GM18858 (cell line): ENCODE data around the gene PNMA3.
"Not testable (repeated sequence)": the region's sequence is repeated elsewhere in the genome, so short reads cannot be mapped to it uniquely, and the experiment has no call there.

Source experiments
- ATAC-seq: cut with Tn5 transposase; IDR thresholded peaks from one replicate; pipeline ENCODE4 v1.9.1; 2021; ENCODE audit not compliant: unreplicated experiment

The PNMA3 gene

DNA sequence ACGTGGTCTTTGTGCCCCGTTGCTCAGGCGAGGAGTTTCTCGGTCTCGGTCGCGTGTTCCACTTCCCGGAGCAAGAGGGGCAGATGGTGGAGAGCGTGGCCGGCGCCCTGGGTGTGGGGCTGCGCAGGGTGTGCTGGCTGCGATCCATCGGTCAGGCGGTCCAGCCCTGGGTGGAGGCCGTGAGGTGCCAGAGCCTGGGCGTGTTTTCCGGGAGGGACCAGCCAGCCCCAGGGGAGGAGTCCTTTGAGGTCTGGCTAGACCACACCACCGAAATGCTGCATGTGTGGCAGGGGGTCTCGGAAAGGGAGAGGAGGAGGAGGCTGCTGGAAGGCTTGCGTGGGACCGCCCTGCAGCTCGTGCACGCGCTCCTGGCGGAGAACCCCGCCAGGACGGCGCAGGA, 17.1 kb downstream of the PNMA3 start:
- ATAC-seq, result not testable (repeated sequence)

DNA sequence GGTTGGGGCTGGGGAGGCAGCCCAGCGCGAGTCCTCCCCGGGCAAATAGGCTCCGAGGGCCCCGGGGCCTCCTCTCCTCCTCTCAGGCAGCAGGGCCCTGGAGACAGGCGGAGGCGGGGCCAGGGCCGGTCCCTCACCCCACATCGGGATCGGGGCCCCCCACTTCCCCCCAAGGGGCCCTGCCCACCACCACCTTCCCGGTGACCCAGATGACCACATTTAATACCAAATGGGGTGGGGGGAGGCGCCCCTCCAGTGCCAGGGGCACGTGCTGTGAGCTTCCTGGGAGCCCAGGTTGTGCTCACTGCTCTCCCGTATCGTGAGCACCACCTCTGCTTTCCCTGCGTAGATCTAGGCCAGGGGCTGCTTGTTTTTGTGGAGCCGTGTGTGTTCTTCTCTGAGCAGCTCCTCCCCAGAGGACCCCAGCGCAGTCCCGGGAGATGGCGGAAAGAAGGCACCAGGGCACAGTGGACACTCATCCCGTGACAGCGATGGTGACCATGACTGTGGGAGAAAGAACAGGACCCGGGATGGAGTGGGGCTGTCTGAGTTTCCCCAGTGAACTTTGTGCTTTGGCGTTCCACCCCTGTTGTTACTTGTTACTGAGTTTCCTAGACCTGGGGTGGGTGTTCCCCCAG, 18.1 kb downstream of the PNMA3 start:
- no peak for ATAC-seq

DNA sequence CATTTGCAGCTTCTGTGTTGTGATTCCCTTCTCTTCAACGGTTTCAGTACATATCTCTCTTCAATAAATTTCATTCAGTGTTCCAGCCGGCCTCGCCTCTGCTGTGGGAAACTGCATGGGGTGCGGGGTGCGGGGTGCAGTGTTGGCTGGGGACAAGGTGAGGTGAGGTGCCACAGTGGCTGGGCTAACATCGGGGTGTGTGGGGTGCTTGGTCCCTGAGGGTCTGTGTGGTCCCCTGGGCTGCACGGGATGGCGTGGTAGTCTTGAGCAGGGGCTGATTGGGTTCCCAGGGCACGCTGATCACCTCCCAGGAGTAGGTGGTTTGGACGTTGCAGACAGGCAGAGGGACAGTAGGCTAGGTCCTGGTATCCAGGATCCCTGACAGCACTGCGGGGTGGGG, 18.7 kb downstream of the PNMA3 start:
- no peak for ATAC-seq

DNA sequence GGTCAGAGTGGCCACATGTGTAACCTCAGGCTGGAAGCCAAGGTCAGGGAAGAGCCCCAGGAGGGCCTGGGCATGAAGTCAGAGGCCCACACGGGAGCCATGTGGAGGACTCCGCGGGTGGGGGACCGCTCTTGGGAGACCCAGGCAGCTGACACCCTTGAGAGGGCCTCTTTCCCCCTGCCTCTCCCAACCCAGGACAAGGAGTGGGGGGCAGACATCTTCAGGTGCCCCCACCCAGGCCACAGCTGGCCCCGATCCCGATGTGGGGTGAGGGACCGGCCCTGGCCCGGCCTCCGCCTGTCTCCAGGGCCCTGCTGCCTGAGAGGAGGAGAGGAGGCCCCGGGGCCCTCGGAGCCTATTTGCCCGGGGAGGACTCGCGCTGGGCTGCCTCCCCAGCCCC, 19.1 kb downstream of the PNMA3 start:
- ATAC-seq, result no peak

DNA sequence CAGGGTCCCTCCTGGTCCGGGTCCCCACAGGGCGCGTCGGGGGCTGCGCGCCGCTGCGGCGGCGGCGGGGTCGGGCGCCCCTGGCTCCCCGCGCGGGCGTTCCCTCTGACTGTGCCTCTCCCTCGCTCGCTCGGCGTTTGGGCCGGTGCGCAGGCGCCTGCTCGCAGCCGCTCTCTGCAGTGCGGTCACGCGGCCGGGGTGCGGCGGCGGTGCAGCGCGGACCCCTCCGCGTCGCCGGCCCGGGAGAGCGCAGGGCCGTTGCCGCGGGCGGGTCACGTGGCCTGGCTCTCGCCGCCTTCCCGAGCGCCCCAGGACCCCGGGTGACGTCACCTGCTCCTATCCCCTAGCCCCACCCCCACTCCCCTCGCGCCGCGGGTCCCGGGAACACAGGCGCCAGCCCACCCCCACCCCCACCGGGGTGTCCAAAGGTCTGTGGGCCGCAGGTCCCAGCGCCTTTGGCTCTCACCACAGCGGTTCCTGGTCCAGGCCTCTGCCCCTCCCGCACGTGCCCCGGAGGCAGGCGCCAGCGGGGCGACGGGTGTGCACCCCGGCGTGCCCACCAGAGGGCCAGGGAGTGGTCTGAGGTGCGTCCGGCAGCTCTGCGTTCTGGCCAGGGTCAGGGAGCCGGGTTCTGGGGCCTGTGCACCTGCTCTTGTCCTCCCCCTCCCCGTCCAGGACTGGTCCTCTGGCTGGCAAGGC, 21.3 kb downstream of the PNMA3 start:
- ATAC-seq, result not testable (repeated sequence)

DNA sequence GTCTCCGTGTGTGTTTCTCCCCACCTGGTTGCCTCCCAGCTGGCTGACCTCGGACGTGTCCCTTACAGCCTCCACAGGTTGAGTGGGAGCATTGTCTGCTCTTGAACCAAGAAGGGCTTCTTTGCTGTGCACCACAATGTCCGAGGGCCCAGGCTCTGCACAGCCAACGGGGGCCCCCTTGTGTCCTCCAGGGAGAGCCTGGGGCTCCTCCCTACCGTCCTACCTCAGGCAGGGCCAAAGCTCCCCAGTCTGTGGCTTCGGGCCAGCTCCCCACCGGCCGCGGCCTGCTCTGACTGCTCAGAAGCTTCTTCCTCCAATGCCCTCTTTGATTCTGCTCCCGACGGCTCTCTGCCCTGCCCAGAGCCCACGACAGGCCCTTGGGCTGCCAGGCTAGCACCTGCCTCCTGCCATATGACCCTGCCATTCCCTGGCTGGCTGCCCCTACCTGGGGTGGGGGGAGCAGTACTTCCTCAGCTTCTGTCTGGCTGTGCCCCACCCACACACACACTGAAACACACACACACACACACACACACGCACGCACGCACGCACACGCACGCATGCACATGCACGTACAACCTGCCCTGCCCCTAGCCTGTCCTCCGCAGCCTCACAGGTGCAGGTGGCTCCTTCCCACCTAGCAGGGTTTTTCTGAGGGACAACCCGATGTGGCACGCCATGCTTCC, 27.1 kb downstream of the PNMA3 start:
- not testable (repeated sequence) for ATAC-seq

DNA sequence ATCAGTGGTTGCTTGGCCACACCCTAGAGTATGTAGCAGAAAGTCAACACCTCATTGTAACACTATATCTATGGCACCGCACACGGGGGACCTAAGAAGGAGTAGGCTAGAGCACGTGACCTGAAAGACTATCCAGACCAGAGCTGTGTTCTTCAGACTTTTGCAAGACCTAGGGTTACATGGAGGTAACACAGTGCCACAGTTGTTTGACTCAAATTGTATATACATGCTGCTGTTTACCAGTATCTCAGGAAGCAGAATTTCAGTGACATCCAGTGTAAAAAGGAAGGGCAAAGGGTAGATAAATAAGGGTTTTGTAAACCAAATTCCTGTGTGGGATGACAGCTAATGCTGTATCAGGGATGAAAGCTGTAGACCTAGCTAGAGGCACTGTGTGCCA, 46.1 kb downstream of the PNMA3 start:
- ATAC-seq, result no peak

DNA sequence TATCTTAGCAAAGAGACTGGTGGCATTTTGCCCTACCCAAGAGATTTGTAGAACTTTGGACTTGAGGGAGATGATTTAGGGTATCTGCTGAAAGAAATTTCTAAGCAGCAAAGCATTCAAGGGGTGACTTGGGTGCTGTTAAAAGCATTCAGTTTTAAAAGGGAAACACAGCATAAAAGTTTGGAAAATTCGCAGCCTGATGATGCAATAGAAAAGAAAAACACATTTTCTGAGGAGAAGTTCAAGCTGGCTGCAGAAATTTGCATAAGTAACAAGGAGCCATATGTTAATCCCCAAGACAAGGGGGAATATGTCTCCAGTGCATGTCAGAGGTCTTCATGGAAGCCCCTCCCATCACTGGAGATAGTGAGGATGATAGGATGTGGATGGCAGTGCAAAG, 48.7 kb downstream of the PNMA3 start:
- not testable (repeated sequence) for ATAC-seq

DNA sequence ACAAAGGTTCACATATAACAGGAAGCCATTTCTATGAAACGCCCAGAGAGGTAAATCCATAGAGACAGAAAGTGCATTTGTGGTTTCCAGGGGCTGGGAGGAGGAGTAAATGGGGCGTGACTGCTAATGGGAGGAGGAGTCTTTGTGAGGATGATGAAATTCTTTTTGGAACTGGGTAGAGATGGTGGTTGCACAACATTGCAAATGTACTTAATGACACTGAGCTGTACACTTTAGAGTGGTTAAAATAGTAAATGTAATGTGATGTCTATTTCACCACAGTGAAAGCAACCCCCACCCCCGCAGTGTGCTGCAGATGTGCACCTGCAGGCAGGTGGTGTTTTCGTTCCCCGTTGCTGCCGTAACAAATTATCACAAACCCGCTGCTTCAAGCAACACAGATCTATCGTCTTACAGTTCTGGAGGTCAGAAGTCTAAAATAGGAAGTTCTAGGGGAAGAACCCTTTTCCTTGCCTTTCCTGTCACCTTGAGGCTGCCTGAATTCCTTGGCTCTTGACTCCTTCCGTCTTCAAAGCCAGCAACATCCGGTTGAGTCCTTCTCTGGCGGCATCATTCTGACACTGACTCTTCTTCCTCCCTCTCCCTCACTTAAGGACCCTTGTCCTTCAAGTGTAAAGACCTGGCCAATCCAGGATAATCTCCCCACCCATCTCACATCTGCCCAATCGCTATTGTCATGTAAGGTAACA, 50.0 kb downstream of the PNMA3 start:
- not testable (repeated sequence) for ATAC-seq
